ENCODE data around the gene FURIN.

GRCh38 chr15:90910441-90911301 lies 42.3 kb downstream of the FURIN start:
- TF ChIP-seq ZNF70 (CRISPR knock-in tag; IDR thresholded peaks at IDR 0.05) (no peak), ARNTL (CRISPR knock-in tag; IDR thresholded peaks at IDR 0.05; ENCODE audit: borderline replicate concordance, low read depth) (no peak), RARB (CRISPR knock-in tag; IDR thresholded peaks at IDR 0.05) (no peak), ZNF565 (CRISPR knock-in tag; conservative IDR thresholded peaks at IDR 0.05; ENCODE audit: low read depth) (no peak)

Data from SK-N-SH treated with all-trans-retinoic acid at 6 μM for 48 hours (cell line).